GM12891 (cell line): ENCODE results near the gene SREBF1.
A peak's percentile ranks its signal among the peaks of the same experiment; 100 is the strongest.

Source experiments
- DNase-seq: peaks from one replicate; pipeline ENCODE4 v3.0.0; 2011; ENCODE audit warnings: low spot score; ENCODE audit not compliant: insufficient read length
- FAIRE-seq: peaks from 2 replicates; lab custom pipeline; 2011; peaks lifted over from hg19 to GRCh38; lab: Jason Lieb, UNC
- PAX5 ChIP-seq: IDR thresholded peaks from 2 replicates; pipeline ENCODE4 v1.6.1; 2011; ENCODE audit warnings: low read length, moderate library complexity, mild to moderate bottlenecking; ENCODE audit not compliant: insufficient read depth, severe bottlenecking
- POLR2A ChIP-seq: IDR thresholded peaks from 2 replicates; pipeline ENCODE4 v1.6.1; 2011; ENCODE audit warnings: low read depth, low read length, control low read depth
- POLR2AphosphoS5 ChIP-seq: IDR thresholded peaks from 2 replicates; pipeline ENCODE4 v1.6.1; 2011; ENCODE audit warnings: low read depth, low read length, control low read depth
- POU2F2 ChIP-seq: IDR thresholded peaks from 2 replicates; pipeline ENCODE4 v1.6.1; 2011; ENCODE audit warnings: low read depth, mild to moderate bottlenecking, control low read depth, low read length, moderate library complexity
- SPI1 ChIP-seq: IDR thresholded peaks from 2 replicates; pipeline ENCODE4 v1.6.1; 2011; ENCODE audit warnings: low read depth, low read length, control low read depth
- TAF1 ChIP-seq: IDR thresholded peaks from 2 replicates; pipeline ENCODE4 v1.6.1; 2011; ENCODE audit warnings: low read depth, low read length, control low read depth

SREBF1 gene

DNA sequence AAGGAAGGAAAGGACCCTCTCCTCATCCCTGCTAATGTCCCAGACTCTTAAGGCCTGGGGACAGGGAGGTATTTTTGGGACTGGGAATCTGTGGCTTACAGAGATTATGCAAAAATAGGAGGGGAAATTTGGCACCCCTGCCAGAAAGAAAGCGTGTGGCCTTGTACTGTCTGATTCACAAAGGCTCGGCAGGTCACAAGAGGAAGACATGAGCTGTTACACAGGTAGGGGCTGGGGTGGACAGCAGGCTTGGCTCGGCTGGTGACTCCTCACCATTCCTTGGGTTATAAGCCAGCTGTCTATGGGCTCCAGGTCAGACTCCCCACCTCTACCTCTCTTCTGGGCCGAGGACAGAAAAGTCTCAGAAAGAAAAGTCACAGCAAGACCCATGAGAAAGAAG lies 20.7 kb upstream of the SREBF1 start:
- FAIRE-seq: no peak
- DNase-seq: no peak
- no peak for TF ChIP-seq POLR2AphosphoS5
- TF ChIP-seq TAF1: no peak
- TF ChIP-seq PAX5: no peak
- no peak for TF ChIP-seq SPI1
- TF ChIP-seq POU2F2: no peak
- no peak for TF ChIP-seq POLR2A

DNA sequence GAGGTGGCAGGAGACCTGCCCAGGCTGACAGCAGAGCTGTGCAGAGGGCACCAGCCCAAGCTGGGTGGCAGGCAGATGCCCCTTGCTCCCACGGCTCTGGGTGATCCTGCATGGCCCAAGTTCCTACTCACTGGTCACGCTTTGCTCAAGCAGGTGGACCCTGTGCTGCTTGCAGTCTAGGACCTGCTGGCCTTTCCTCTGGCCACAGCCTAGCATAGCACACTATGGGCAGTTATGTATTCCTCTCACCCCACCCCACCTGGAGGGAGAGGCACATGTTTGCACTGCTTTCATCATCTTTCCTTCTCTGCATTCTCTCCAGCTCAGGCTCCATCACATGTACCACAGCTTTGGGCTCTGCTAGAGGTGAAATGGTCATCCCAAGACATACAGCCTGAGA lies 19.6 kb upstream of the SREBF1 start:
- no peak for TF ChIP-seq POLR2A
- TF ChIP-seq POLR2AphosphoS5: no peak
- TF ChIP-seq PAX5: no peak
- no peak for TF ChIP-seq TAF1
- TF ChIP-seq POU2F2: no peak
- TF ChIP-seq SPI1: no peak
- FAIRE-seq: no peak
- DNase-seq: no peak

DNA sequence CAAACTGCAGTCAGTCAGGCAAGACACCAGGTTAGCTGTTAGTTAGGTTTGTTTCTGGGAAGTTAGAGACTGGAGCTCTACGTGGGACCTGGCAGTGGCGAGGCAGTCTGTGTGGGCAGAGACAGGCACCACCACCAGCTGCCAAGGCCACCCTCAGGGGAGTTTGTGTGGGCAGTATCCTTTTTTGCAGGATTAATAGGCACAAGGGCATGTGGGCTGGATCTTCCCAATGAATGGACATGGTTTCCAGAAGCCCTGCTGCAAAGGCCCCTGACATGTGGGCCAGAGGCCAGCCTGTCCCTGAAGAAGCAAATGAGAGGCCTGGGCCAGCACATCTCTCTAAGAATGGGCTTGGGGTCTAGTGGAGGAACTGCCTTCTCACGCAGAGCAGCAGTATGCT lies 19.2 kb upstream of the SREBF1 start:
- no peak for FAIRE-seq
- TF ChIP-seq POLR2AphosphoS5 (no peak), TAF1 (no peak), POU2F2 (no peak), SPI1 (no peak), POLR2A (no peak), PAX5 (no peak)
- DNase-seq: no peak

DNA sequence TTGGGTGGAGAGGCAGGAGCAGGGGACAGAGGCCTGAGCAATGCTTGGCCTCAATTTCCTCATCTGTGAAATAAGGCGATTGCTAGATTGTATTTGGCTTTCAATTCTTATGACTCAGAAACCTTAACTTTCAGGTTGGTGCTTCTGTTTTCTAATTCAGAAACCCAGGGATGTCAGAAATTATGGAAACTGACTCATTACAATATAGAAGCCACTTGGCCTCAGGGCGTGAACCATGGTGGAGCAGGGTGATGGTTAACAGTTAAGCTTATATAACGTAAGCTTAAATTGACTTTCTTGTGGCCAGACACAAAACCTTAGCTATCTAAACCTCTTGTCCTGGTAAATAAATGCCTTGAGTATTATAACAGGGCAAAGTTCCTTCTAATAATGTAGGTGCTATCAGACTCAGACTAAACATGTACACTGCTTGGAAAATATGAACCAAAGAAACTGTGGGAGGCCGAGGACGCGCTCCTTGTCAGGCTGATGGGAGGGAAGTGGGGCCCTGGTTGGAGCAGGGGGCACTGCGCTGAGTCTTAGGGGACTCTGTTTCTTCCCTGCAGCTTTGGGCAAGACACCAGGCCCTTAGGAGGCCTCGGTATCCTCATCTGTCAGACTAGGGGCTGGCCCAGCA lies 17.1 kb upstream of the SREBF1 start:
- no peak for TF ChIP-seq POLR2AphosphoS5
- no peak for TF ChIP-seq SPI1
- no peak for TF ChIP-seq POU2F2
- no peak for TF ChIP-seq TAF1
- no peak for TF ChIP-seq PAX5
- TF ChIP-seq POLR2A: no peak

DNA sequence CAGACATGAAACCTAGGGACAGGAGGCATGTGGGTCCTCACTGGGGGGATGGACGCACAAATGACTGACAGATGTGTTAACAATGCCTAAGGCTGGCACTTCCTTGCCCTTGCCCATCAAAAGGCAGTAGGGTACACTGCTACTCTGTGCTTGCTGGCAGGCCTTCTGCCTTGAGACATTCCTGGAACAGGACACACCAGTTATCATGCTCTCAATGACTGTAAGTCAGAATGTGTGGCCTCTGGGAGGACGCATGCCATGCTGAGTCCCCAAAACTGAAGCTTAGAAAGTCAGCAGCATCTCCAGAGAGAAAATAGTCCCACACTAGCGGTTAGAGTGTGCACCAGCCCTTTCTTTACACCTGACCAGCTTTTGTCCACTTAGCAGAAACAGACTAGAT lies 16.1 kb upstream of the SREBF1 start:
- FAIRE-seq (peak; percentile 26), DNase-seq (no peak)
- TF ChIP-seq SPI1: no peak
- TF ChIP-seq POU2F2: no peak
- TF ChIP-seq POLR2A: no peak

More for the DNA sequence above, 17.1 kb upstream of the SREBF1 start:
- FAIRE-seq: no peak
- DNase-seq: no peak

DNA sequence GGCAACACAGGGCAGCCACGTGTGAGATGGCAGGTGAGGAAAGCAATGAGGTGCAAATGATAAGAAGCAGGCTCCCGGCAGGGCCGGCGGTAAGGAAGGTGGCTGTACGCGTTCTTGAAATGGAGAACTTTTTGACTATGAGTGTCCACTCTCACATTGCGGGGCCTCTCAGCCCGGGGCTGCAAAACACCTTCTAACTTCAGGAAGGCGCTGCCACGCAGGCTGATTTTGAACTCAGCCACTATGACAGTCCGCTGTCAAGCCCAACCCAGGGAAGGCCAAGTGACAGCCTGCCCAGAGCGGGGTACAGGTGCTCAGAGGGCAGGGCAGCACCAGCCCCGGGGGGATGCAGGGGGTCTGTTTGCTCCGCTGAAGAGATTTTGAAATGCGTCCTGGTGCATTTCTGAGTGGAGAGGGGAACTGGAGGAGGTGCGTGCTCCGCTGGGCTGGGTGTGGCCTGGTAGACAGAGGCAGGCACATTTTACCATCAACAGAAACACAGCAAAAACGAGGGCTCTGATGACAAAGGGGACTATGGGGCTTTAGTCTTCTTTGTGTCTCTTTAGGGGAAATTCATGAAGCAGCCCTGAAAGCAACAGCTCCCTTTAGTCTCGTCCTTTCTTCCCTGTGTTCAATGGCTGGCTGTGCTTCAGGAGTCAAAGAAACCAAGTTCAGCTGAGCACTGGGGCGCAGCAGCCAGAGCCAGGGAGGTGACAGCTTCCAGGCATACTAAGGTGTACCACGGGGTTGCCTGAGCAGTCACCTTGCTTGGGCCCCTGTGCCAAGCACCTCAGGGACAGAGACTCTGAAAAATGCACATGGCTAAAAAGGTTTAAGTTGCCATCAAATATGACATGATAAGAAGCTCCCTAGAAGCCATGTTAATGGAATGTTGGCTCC lies 14.6 kb upstream of the SREBF1 start:
- no peak for FAIRE-seq
- TF ChIP-seq SPI1: no peak
- no peak for DNase-seq

DNA sequence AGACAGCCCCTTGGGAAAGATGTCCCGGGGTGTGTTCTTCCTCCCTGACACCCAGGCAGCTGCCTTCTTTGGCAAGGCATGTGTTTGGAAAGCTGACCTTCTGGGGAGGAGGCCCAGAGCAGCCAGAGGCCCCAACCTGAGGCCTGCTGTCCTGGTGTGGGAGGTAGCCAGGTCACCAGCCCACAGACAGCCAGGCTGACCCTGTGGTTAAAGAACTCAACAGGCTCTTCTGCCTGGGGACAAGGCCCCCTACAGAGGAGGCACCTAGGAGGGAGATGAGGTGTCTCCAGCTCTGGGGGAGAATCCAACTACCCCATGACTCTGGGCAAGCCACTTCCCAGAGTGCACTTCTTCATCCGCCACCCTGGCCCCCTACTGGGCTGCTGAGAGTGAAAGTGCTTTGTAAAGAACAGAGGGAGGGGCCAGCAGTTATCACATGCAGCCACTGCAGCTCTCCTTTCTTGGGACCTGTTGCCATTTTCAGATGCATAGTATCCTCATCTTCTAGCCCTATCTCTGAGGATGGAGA lies 13.1 kb upstream of the SREBF1 start:
- FAIRE-seq (peak; percentile 88), DNase-seq (peak; percentile 59)
- TF ChIP-seq TAF1: 0 out of 2 replicates have a peak, but pooled peaks have one; percentile 23
- TF ChIP-seq POU2F2: no peak
- 0 out of 2 replicates have a peak, but pooled peaks have one; percentile 36 for TF ChIP-seq POLR2A

DNA sequence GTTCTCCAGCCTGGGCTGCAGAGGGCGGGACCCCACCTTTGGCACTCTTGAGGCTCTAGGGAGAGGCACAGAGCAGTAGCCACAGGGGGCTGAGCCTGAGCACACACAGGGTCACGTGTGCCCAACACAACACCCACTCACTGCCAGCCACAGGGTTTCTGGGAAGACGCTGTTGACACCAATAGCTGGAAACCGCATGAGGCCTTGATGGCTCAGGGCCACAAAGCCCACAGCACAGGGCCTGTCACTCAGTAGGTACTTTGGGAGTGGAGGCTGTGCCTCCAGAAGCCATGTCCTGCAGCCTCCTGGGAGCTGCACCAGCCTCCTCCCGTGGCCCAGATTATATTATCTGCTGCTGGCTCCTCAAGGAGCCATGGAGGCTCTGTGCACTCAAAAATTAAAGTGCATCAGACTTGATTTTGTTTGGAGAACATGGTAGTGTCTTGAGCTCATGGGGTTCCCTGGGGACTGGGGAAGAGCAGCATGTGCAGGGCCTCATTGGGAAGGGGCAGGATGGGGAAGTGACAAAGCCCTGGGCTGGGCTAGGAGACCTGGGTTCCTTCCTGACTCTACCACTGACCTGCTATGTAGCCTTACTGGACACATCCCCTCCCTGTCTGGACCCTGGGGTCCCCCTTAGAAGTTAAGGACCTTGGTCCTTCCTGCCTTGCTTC lies 12.5 kb upstream of the SREBF1 start:
- TF ChIP-seq POLR2AphosphoS5 (no peak), POLR2A (no peak), TAF1 (no peak), PAX5 (no peak), POU2F2 (no peak), SPI1 (peak; percentile 20; the same call in 1 of the 2 replicates)
- FAIRE-seq: peak; percentile 92
- no peak for DNase-seq

DNA sequence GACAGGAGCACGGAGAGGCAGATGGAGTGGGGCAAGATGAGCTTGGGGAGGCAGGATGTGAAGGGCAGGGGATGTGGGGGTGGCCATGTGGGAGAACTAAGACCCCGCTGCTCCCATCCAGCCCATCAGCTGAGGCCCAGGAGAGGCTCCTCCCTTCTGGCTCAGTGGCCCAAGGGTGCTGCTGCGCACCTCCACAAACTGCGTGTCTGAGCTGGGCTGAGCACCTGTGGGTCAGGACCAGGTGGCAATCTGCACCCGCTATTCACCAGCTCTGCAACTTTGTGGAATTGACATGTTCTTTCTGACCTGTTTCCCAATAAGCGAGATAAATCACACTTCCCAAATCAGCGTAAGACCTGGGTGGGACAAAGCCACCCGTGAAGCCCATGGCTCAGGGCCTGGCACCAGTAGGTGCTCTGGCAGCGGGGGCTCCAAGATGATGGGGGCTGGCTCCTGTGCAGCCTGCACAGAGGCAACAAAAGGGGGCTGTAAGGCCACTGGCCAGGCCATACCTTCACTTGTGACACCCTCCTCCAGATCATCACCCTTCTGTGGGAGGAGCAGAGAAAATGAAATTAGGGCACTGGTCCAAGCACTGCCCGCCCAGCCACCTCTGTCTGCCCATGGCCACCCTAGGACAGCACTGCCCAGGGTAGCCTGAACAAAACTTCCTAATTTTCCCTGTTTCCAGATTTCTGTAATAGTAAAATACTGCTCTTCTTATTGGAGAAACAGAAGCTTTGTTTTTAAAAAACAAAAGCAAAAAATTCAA lies 11.7 kb upstream of the SREBF1 start:
- FAIRE-seq: peak; percentile 16
- TF ChIP-seq POLR2AphosphoS5 (no peak), POU2F2 (no peak), POLR2A (no peak), SPI1 (no peak), PAX5 (no peak), TAF1 (no peak)

More for the DNA sequence above, 11.7 kb upstream of the SREBF1 start:
- no peak for DNase-seq
